ENCODE data around the gene MRPL53. TPM values are rescaled to one million over a fixed set of nuclear protein-coding genes. Genes with fewer than 3 reads are reported as not detected.

The MRPL53 gene
- total and polyA plus RNA-seq, 2 of the 13 experiments (the other 11 are each of a cell fraction or from before 2014, with no cell fraction given): 34.3 to 51.9 TPM

DNA sequence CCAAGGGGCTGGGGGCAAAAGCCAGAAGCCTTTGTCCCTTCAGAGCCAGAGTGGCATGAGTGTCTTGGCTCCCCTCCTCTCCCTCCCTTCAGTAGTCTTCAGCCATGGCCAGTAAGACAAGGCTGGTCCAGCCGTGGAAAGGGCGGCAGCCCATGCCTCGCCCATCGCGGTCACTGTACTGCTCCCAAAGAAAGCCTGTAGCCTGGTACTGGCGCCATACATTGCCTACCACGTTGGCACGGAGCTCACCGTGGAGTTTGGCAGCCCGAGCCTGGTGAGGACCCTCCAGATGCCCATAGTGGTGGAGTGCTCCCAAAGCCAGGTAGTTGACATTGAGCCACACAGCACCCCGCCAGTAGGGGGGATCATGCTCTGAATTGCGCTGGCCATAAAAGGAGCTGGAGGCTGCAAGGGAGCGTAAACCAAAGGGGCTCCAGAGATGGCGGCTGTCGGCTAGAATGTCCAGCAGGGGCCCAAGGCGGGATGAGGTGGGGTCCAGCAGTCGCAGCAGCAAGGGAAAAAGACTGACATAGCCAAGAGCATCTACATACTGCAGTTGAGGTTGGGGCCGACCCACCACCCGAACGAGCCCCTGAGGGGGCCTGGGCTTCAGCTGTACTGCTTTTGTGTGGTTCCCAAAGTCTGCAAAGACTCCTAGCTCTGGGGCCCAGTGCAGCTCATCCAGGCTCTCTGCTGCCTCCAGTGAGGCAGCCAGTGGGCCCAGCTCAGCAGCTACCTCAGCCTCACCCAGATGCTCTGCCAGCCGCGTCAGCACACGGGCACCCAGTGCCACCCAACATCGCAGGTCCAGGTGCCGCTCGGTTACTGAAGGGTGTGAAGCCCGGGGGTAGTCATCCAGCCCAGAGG lies 11.1 kb downstream of the MRPL53 start (continued):
- TF ChIP-seq, protein P1, sequence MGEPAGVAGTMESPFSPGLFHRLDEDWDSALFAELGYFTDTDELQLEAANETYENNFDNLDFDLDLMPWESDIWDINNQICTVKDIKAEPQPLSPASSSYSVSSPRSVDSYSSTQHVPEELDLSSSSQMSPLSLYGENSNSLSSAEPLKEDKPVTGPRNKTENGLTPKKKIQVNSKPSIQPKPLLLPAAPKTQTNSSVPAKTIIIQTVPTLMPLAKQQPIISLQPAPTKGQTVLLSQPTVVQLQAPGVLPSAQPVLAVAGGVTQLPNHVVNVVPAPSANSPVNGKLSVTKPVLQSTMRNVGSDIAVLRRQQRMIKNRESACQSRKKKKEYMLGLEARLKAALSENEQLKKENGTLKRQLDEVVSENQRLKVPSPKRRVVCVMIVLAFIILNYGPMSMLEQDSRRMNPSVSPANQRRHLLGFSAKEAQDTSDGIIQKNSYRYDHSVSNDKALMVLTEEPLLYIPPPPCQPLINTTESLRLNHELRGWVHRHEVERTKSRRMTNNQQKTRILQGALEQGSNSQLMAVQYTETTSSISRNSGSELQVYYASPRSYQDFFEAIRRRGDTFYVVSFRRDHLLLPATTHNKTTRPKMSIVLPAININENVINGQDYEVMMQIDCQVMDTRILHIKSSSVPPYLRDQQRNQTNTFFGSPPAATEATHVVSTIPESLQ (CRISPR knock-in tag; conservative IDR thresholded peaks at IDR 0.05): no peak
- TF ChIP-seq RBM22 (optimal IDR thresholded peaks at IDR 0.05; ENCODE audit: low read length) (peak; percentile 44), ZNF496 (CRISPR knock-in tag; IDR thresholded peaks at IDR 0.05; ENCODE audit: insufficient replicate concordance) (no peak), ZNF235 (CRISPR knock-in tag; IDR thresholded peaks at IDR 0.05; ENCODE audit: borderline replicate concordance) (0 out of 2 replicates have a peak, but pooled peaks have one; percentile 40), ATF1 (CRISPR knock-in tag; IDR thresholded peaks at IDR 0.05) (no peak), HOXA3 (CRISPR knock-in tag; IDR thresholded peaks at IDR 0.05) (peak; percentile 51), KAT7 (CRISPR knock-in tag; IDR thresholded peaks at IDR 0.05; ENCODE audit: borderline replicate concordance) (no peak), ZNF431 (CRISPR knock-in tag; IDR thresholded peaks at IDR 0.05; ENCODE audit: borderline replicate concordance, low read depth) (no peak), HNRNPLL (IDR thresholded peaks at IDR 0.05; ENCODE audit: low read depth, low read length, poor library complexity, severe bottlenecking) (peak; percentile 20)
- TF ChIP-seq, protein P2, sequence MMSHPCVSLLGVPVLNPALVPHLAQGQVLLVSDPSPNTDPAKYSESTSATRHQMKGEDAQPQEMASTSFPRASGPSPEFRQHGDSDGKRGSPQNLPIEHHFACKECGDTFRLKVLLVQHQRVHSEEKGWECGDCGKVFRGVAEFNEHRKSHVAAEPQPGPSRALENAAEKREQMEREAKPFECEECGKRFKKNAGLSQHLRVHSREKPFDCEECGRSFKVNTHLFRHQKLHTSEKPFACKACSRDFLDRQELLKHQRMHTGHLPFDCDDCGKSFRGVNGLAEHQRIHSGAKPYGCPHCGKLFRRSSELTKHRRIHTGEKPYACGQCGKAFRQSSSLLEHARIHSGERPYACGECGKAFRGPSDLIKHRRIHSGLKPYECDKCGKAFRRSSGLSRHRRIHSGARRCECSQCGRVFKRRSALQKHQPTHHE (CRISPR knock-in tag; IDR thresholded peaks at IDR 0.05; ENCODE audit: borderline replicate concordance): no peak
- TF ChIP-seq, protein P3, sequence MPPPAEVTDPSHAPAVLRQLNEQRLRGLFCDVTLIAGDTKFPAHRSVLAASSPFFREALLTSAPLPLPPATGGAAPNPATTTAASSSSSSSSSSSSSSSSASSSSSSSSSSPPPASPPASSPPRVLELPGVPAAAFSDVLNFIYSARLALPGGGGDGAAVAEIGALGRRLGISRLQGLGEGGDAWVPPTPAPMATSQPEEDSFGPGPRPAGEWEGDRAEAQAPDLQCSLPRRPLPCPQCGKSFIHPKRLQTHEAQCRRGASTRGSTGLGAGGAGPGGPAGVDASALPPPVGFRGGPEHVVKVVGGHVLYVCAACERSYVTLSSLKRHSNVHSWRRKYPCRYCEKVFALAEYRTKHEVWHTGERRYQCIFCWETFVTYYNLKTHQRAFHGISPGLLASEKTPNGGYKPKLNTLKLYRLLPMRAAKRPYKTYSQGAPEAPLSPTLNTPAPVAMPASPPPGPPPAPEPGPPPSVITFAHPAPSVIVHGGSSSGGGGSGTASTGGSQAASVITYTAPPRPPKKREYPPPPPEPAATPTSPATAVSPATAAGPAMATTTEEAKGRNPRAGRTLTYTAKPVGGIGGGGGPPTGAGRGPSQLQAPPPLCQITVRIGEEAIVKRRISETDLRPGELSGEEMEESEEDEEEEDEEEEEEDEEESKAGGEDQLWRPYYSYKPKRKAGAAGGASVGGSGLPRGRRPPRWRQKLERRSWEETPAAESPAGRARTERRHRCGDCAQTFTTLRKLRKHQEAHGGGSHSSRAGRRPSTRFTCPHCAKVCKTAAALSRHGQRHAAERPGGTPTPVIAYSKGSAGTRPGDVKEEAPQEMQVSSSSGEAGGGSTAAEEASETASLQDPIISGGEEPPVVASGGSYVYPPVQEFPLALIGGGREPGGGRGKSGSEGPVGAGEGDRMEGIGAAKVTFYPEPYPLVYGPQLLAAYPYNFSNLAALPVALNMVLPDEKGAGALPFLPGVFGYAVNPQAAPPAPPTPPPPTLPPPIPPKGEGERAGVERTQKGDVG (CRISPR knock-in tag; IDR thresholded peaks at IDR 0.05; ENCODE audit: borderline replicate concordance): no peak
- TF ChIP-seq, protein P4, sequence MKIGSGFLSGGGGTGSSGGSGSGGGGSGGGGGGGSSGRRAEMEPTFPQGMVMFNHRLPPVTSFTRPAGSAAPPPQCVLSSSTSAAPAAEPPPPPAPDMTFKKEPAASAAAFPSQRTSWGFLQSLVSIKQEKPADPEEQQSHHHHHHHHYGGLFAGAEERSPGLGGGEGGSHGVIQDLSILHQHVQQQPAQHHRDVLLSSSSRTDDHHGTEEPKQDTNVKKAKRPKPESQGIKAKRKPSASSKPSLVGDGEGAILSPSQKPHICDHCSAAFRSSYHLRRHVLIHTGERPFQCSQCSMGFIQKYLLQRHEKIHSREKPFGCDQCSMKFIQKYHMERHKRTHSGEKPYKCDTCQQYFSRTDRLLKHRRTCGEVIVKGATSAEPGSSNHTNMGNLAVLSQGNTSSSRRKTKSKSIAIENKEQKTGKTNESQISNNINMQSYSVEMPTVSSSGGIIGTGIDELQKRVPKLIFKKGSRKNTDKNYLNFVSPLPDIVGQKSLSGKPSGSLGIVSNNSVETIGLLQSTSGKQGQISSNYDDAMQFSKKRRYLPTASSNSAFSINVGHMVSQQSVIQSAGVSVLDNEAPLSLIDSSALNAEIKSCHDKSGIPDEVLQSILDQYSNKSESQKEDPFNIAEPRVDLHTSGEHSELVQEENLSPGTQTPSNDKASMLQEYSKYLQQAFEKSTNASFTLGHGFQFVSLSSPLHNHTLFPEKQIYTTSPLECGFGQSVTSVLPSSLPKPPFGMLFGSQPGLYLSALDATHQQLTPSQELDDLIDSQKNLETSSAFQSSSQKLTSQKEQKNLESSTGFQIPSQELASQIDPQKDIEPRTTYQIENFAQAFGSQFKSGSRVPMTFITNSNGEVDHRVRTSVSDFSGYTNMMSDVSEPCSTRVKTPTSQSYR (CRISPR knock-in tag; IDR thresholded peaks at IDR 0.05; ENCODE audit: borderline replicate concordance): no peak

Data from HepG2 (cell line).